Testis (tissue), 3 donors: Measurements from ENCODE around the gene SPDYE2B. TPM values are rescaled to one million over a fixed set of nuclear protein-coding genes. Genes with fewer than 3 reads are reported as not detected.
"Not testable (repeated sequence)": the region's sequence is repeated elsewhere in the genome, so short reads cannot be mapped to it uniquely, and the experiment has no call there.

Experiments
- DNase-seq: peaks from one replicate; pipeline ENCODE4 v3.0.0-alpha.2; 2019
- H3K27ac ChIP-seq, 2 donors: fragments of 200-600 bp; sonication (generic); one replicate each; pipeline ENCODE4 v1.5.1; 2019
- H3K27me3 ChIP-seq: fragments of 200-600 bp; sonication (generic); one replicate; pipeline ENCODE4 v1.5.1; 2019
- H3K36me3 ChIP-seq: fragments of 200-600 bp; sonication (generic); one replicate; pipeline ENCODE4 v1.5.1; 2017; ENCODE audit warnings: low read depth; ENCODE audit errors: missing control alignments
- H3K4me1 ChIP-seq: fragments of 200-600 bp; sonication (generic); one replicate; pipeline ENCODE4 v1.5.1; 2019
- H3K4me3 ChIP-seq, 2 donors: fragments of 200-600 bp; sonication (generic); one replicate each; pipeline ENCODE4 v1.5.1; 2017 to 2019
- H3K9me3 ChIP-seq: fragments of 200-600 bp; sonication (generic); one replicate; pipeline ENCODE4 v1.5.1; 2017
- WGBS, 2 donors: methylation state at CpG; one replicate each; pipeline ENCODE4 v1.1.5; 2018; 5-methylcytosine and 5-hydroxymethylcytosine counted together
- intact Hi-C: fragments of 100-400 bp; cut with DNase I; formaldehyde crosslinking; loops from one replicate; pipeline ENCODE4 v1.15.1; 2023; ENCODE audit warnings: low total_unique reads
- polyA plus RNA-seq: library from polyadenylated mRNA; stranded (reverse); fragments of 350-450 nt; fragmentation: Illumina TruSeq; extraction: RNeasy Lipid Tissue Mini Kit (QIAGEN cat#74804); gene quantifications from one replicate; pipeline ENCODE4 v1.2.3, GENCODE V29; 2014; ENCODE audit warnings: low read depth, low replicate concordance; ENCODE audit not compliant: insufficient read depth
- total RNA-seq, 2 donors: library from RNA; depleted of rRNA; stranded (reverse); fragments of >200 nt; gene quantifications; one replicate each; pipeline ENCODE4 v1.2.3, GENCODE V29; 2016

The SPDYE2B gene
- total and polyA plus RNA-seq, 3 donors from 2014 or later = 1.4 to 10.6 (median 3.3) TPM

- H3K4me1 ChIP-seq, H3K27me3 ChIP-seq, H3K9me3 ChIP-seq, DNase-seq, H3K36me3 ChIP-seq, H3K4me3 ChIP-seq, intact Hi-C loops, H3K27ac ChIP-seq: not testable (repeated sequence)
- no CpG with 5 or more reads among the region's 10 CpGs for WGBS, 2 donors
Observed at GRCh38 chr7:102615930-102616329, 34.2 kb upstream of the SPDYE2B start.

GRCh38 chr7:102616507-102617125 lies 33.5 kb upstream of the SPDYE2B start, which contains the start of gene RASA4:
RASA4 (minus strand) TSS chr7:102616756; CDS start chr7:102616689, 67 bp downstream.
- H3K27ac ChIP-seq, H3K4me3 ChIP-seq, H3K36me3 ChIP-seq, H3K4me1 ChIP-seq, intact Hi-C loops, H3K9me3 ChIP-seq, H3K27me3 ChIP-seq: not testable (repeated sequence)
- peak; percentile 26 for DNase-seq
- 1% methylated on average over 13 of the region's 62 CpGs; no CpG with 5 or more reads in 1 of the 2 donors for WGBS, 2 donors

DNA sequence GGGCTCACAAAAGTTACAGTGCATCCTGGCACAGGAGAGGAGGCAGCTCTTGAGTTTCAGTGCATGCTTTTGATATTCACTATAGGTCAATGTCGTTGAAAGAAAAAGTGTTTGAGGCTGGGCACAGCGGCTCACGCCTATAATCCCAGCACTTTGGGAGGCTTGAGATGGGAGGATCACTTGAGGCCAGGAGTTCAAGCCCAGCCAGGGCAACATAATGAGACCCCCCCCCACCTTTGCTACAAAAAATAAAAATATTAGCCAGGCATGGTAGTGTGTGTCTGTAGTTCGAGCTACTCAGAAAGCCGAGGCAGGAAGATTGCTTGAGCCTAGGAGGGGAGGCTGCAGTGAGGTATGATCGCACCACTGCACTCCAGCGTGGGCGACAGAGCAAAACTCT lies 32.0 kb upstream of the SPDYE2B start:
- H3K4me1 ChIP-seq, H3K4me3 ChIP-seq, H3K27ac ChIP-seq, H3K9me3 ChIP-seq, DNase-seq, intact Hi-C loops, H3K27me3 ChIP-seq, H3K36me3 ChIP-seq: not testable (repeated sequence)
- WGBS, 2 donors = 81% methylated on average over 3 of the region's 8 CpGs; no CpG with 5 or more reads in 1 of the 2 donors

GRCh38 chr7:102627271-102627904 lies 22.7 kb upstream of the SPDYE2B start:
- DNase-seq, H3K36me3 ChIP-seq, H3K27ac ChIP-seq, intact Hi-C loops, H3K27me3 ChIP-seq, H3K4me3 ChIP-seq, H3K9me3 ChIP-seq, H3K4me1 ChIP-seq: not testable (repeated sequence)
- no CpG with 5 or more reads among the region's 8 CpGs for WGBS, 2 donors

GRCh38 chr7:102630622-102631021 lies 19.5 kb upstream of the SPDYE2B start:
- H3K9me3 ChIP-seq, DNase-seq, H3K36me3 ChIP-seq, H3K4me3 ChIP-seq, H3K27ac ChIP-seq, H3K4me1 ChIP-seq, H3K27me3 ChIP-seq, intact Hi-C loops: not testable (repeated sequence)
- WGBS, 2 donors = 77% methylated on average over 7 of the region's 9 CpGs; no CpG with 5 or more reads in 1 of the 2 donors

DNA sequence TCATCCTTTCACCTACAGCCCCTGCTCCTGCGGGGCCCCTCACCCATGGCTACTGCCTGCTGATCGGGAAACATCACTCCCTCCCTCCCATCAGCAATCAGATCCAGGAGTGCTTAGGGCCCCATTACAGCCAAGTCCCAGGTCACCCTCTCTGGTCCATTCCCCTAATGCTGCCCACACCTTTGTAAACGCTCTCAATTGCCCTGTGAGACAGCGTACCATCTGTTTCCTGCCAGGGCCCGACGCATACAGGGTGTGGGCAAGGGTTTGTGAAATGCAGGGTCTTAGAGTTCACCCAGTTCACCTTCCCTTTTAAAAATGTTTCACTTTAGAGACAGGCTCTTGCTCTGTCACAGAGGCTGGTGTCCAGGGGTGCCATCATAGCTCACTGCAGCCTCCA lies 15.8 kb upstream of the SPDYE2B start:
- H3K4me1 ChIP-seq, intact Hi-C loops, DNase-seq, H3K27ac ChIP-seq, H3K4me3 ChIP-seq, H3K36me3 ChIP-seq, H3K9me3 ChIP-seq, H3K27me3 ChIP-seq: not testable (repeated sequence)
- WGBS, 2 donors = 86% methylated on average over 4 of the region's 6 CpGs; no CpG with 5 or more reads in 1 of the 2 donors

GRCh38 chr7:102635354-102635753 lies 14.8 kb upstream of the SPDYE2B start:
- H3K9me3 ChIP-seq, intact Hi-C loops, H3K4me3 ChIP-seq, H3K36me3 ChIP-seq, DNase-seq, H3K4me1 ChIP-seq, H3K27me3 ChIP-seq, H3K27ac ChIP-seq: not testable (repeated sequence)
- WGBS, 2 donors = no CpG with 5 or more reads among the region's 5 CpGs

GRCh38 chr7:102636956-102637355 lies 13.2 kb upstream of the SPDYE2B start:
- intact Hi-C loops, DNase-seq, H3K4me3 ChIP-seq, H3K27ac ChIP-seq, H3K27me3 ChIP-seq, H3K4me1 ChIP-seq, H3K9me3 ChIP-seq, H3K36me3 ChIP-seq: not testable (repeated sequence)
- WGBS, 2 donors = 87 to 100% methylated on average over 3 to 8 of the region's 13 CpGs

GRCh38 chr7:102638848-102639247 lies 11.3 kb upstream of the SPDYE2B start:
- H3K36me3 ChIP-seq, H3K9me3 ChIP-seq, H3K27me3 ChIP-seq, H3K4me3 ChIP-seq, H3K27ac ChIP-seq, H3K4me1 ChIP-seq, DNase-seq, intact Hi-C loops: not testable (repeated sequence)
- WGBS, 2 donors = 89% methylated on average over 5 to 7 of the region's 11 CpGs

DNA sequence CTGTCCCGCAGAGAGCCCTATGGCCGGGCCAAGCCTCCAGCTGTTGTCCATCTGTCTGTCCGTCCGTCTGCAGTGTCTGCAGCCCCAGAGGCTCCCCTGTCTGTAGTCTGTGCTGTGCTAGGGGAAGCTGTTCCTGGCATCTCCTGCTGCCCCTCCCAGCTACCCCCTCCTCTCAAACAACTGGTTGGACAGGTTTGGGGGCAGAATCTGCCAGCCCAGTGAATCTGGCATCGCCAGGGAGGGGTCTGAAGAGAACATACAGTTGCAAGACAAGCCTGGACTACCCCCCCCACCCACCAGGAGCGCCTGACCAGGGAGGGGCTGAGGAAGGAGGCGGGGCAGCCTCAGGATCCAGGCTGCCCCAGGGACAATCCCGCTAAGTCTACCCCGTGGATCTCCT lies 7.4 kb upstream of the SPDYE2B start, which contains the start of gene UPK3BL1:
Gene UPK3BL1, minus strand, starts transcription at position 101 of the 400 bp plus-strand sequence. Its CDS starts 50 bp downstream, at position 51.
- DNase-seq, H3K27me3 ChIP-seq, intact Hi-C loops, H3K27ac ChIP-seq, H3K9me3 ChIP-seq, H3K4me1 ChIP-seq, H3K36me3 ChIP-seq, H3K4me3 ChIP-seq: not testable (repeated sequence)
- no CpG with 5 or more reads among the region's 9 CpGs for WGBS, 2 donors

- DNase-seq, intact Hi-C loops, H3K36me3 ChIP-seq, H3K4me1 ChIP-seq, H3K4me3 ChIP-seq, H3K27me3 ChIP-seq, H3K9me3 ChIP-seq, H3K27ac ChIP-seq: not testable (repeated sequence)
- WGBS, 2 donors = 71% methylated on average over 1 of the region's 1 CpG; no CpG with 5 or more reads in 1 of the 2 donors
Observed at GRCh38 chr7:102643404-102643803, 6.7 kb upstream of the SPDYE2B start.

GRCh38 chr7:102647813-102648212 lies 2.3 kb upstream of the SPDYE2B start:
- WGBS, 2 donors = 98 to 99% methylated on average over 5 to 7 of the region's 7 CpGs
- H3K4me1 ChIP-seq, H3K27ac ChIP-seq, H3K9me3 ChIP-seq, H3K27me3 ChIP-seq, H3K36me3 ChIP-seq, H3K4me3 ChIP-seq, DNase-seq, intact Hi-C loops: not testable (repeated sequence)
